Astrocyte of the cerebellum (primary cell): ENCODE measurements around the gene POU2AF2.

Experiments
- DNase-seq: peaks from one replicate; pipeline ENCODE4 v3.0.0-alpha.2; 2011; ENCODE audit warnings: low read depth
- H3K4me3 ChIP-seq: 2 replicates; pipeline ENCODE4 v1.5.1; 2011; ENCODE audit warnings: mild to moderate bottlenecking, low read depth, low read length, moderate library complexity
- CTCF ChIP-seq: IDR thresholded peaks from 2 replicates; pipeline ENCODE4 v1.5.1; 2012; ENCODE audit warnings: low read length, low read depth, moderate library complexity, mild to moderate bottlenecking; ENCODE audit errors: missing control alignments
- in situ Hi-C: cut with HindIII; loops from 2 replicates; pipeline ENCODE4 v1.10.0; 2017; ENCODE audit warnings: low sequenced_read_pairs

POU2AF2 gene

GRCh38 chr11:111229604-111230003, 15.9 kb upstream of the POU2AF2 start:
- TF ChIP-seq CTCF = no peak
- in situ Hi-C loops = no loop called here
- no peak for DNase-seq

GRCh38 chr11:111230122-111230465, 15.4 kb upstream of the POU2AF2 start:
- no peak for DNase-seq
- in situ Hi-C loops = no loop called here
- no peak for TF ChIP-seq CTCF
- H3K4me3 ChIP-seq = no peak overlapping the region

More at GRCh38 chr11:111229604-111230003, 15.9 kb upstream of the POU2AF2 start:
- no peak overlapping the region for H3K4me3 ChIP-seq

- TF ChIP-seq CTCF = no peak
- no peak overlapping the region for H3K4me3 ChIP-seq
- no peak for DNase-seq
- in situ Hi-C loops = no loop called here
Measured at GRCh38 chr11:111231836-111232235, 13.7 kb upstream of the POU2AF2 start.

DNA sequence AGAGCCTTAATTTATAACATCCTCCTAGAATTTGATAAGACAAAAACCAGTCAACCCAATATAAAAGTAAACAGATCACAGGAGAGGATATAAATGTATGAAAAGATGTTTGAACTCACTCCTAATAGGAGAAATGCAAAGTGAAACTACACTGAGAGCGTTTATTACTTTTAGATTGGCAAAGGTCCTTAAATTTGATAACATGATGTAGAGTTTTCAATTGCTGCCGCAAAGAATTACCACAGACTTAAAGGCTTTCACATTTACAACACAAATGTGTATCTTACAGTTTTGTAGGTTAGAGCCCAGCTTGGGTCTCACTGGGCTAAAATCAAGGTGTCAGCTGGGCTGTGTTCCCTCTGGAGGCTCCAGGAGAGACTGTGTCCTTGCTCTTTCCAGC, 9.1 kb upstream of the POU2AF2 start:
- no peak for TF ChIP-seq CTCF
- in situ Hi-C loops = no loop called here

GRCh38 chr11:111237926-111238325, 7.6 kb upstream of the POU2AF2 start:
- TF ChIP-seq CTCF = no peak
- DNase-seq = no peak
- no peak overlapping the region for H3K4me3 ChIP-seq
- in situ Hi-C loops = no loop called here

More for the DNA sequence above, 9.1 kb upstream of the POU2AF2 start:
- DNase-seq = no peak
- H3K4me3 ChIP-seq = no peak overlapping the region

GRCh38 chr11:111246956-111247355, 1.4 kb downstream of the POU2AF2 start:
- no peak overlapping the region for H3K4me3 ChIP-seq
- in situ Hi-C loops = no loop called here
- no peak for DNase-seq
- TF ChIP-seq CTCF = no peak

GRCh38 chr11:111250936-111251335, 5.4 kb downstream of the POU2AF2 start:
- in situ Hi-C loops = no loop called here
- H3K4me3 ChIP-seq = no peak overlapping the region
- TF ChIP-seq CTCF = no peak
- no peak for DNase-seq
